WTC11 (cell line): ENCODE results near the gene ZNF583.

Source experiments
- ARID4B ChIP-seq: sonication (generic); formaldehyde crosslinking; IDR thresholded peaks from 2 replicates; pipeline ENCODE4 v1.8.0; 2023; ENCODE audit warnings: missing genetic modification reagents, mild to moderate bottlenecking, borderline replicate concordance
- NFYB ChIP-seq: sonication (generic); formaldehyde crosslinking; conservative IDR thresholded peaks from 2 replicates; pipeline ENCODE4 v1.8.0; 2022; ENCODE audit warnings: low read depth, missing genetic modification reagents

GRCh38 chr19:56393119-56394012, 10.8 kb upstream of the ZNF583 start, which contains the start of gene ZNF582:
- peak; percentile 53 for TF ChIP-seq NFYB (CRISPR knock-in tag)
- TF ChIP-seq ARID4B (CRISPR knock-in tag), result peak; percentile 74; the same call in 1 of the 2 replicates
